Measurements from ENCODE around the gene PCSK5. TPM values are rescaled to one million over a fixed set of nuclear protein-coding genes. Genes with fewer than 3 reads are reported as not detected.
A peak's percentile ranks its signal among the peaks of the same experiment; 100 is the strongest.

The PCSK5 gene
- polyA plus RNA-seq, 3 donors, result 4.8 to 13.0 (median 7.1) TPM

GRCh38 chr9:76138360-76138759, 247.9 kb downstream of the PCSK5 start:
- H3K4me3 ChIP-seq (replicated peaks in 1 of 3; ENCODE audit: low read depth in 2 of 3, low read length in 3 of 3), result no peak overlapping the region
- H3K4me2 ChIP-seq (replicated peaks; ENCODE audit: extremely low read depth, low read length, poor library complexity, severe bottlenecking), result no peak overlapping the region
- Mint-ChIP-seq H3K9me3 (peaks cover 0 to 1% (median 0%) of the 10 kb centered on the region in 7 donors), H3K4me3 (no peak overlapping the region), H3K27ac (no peak overlapping the region), H3K4me1 (peaks cover 15% of the 10 kb centered on the region), H3K27me3 (ENCODE audit: low read depth in 3 of 3) (no peaks in the 10 kb centered on the region), H3K36me3 (peaks cover 0 to 17% of the 10 kb centered on the region in 2 donors)
- no peaks in the 10 kb centered on the region for H3K9me3 ChIP-seq (replicated peaks in 1 of 2; ENCODE audit: control insufficient read depth in 1 of 2, insufficient read depth in 1 of 2, low read length in 2 of 2)
- no peaks in the 10 kb centered on the region for H3K79me2 ChIP-seq (ENCODE audit: insufficient read depth, low read length)
- no peak overlapping the region for H3K9ac ChIP-seq (ENCODE audit: insufficient read depth, low read length, poor library complexity, severe bottlenecking)
- H3K4me1 ChIP-seq (ENCODE audit: control insufficient read depth in 1 of 2, insufficient read depth in 2 of 2, low read length in 2 of 2), result peaks cover 4 to 9% of the 10 kb centered on the region in 2 donors
- WGBS (ENCODE audit: insufficient coverage), result no CpG with 5 or more reads among the region's 4 CpGs
- TF ChIP-seq CTCF (IDR thresholded peaks at IDR 0.05), result no peak
- no peaks in the 10 kb centered on the region for H4K20me1 ChIP-seq (ENCODE audit: insufficient read depth, low read length)
- no peak overlapping the region for H2AFZ ChIP-seq (ENCODE audit: insufficient read depth, low read depth, low read length, poor library complexity, severe bottlenecking)
- H3K27ac ChIP-seq (ENCODE audit: low read depth in 1 of 2, low read length in 2 of 2), result no peak overlapping the region
- H3K27me3 ChIP-seq (ENCODE audit: control insufficient read depth in 2 of 2, insufficient read depth in 2 of 2, low read length in 2 of 2), result no peaks in the 10 kb centered on the region
- DNase-seq, result no peak
- H3K36me3 ChIP-seq (replicated peaks in 1 of 2; ENCODE audit: control insufficient read depth in 1 of 2, insufficient read depth in 2 of 2, low read length in 2 of 2), result no peaks in the 10 kb centered on the region
- intact Hi-C loops (cut with micrococcal nuclease), result no loop called here

GRCh38 chr9:76143834-76144233, 253.4 kb downstream of the PCSK5 start:
- H3K4me3 Mint-ChIP-seq, result no peak overlapping the region
- H3K36me3 ChIP-seq (replicated peaks in 1 of 2; ENCODE audit: control insufficient read depth in 1 of 2, insufficient read depth in 2 of 2, low read length in 2 of 2), result no peaks in the 10 kb centered on the region
- peaks cover 7 to 21% of the 10 kb centered on the region in 2 donors for H3K36me3 Mint-ChIP-seq
- H3K4me1 ChIP-seq (ENCODE audit: control insufficient read depth in 1 of 2, insufficient read depth in 2 of 2, low read length in 2 of 2), result peaks cover 19 to 28% of the 10 kb centered on the region in 2 donors
- DNase-seq, result peak in 1 of 3 donors; percentile 1
- H3K9me3 ChIP-seq (replicated peaks in 1 of 2; ENCODE audit: control insufficient read depth in 1 of 2, insufficient read depth in 1 of 2, low read length in 2 of 2), result no peaks in the 10 kb centered on the region
- H3K4me2 ChIP-seq (replicated peaks; ENCODE audit: extremely low read depth, low read length, poor library complexity, severe bottlenecking), result no peak overlapping the region
- intact Hi-C loops (cut with micrococcal nuclease), result no loop called here
- H3K79me2 ChIP-seq (ENCODE audit: insufficient read depth, low read length), result no peaks in the 10 kb centered on the region
- H3K27ac ChIP-seq (ENCODE audit: low read depth in 1 of 2, low read length in 2 of 2), result no peak overlapping the region
- H4K20me1 ChIP-seq (ENCODE audit: insufficient read depth, low read length), result no peaks in the 10 kb centered on the region
- H2AFZ ChIP-seq (ENCODE audit: insufficient read depth, low read depth, low read length, poor library complexity, severe bottlenecking), result no peak overlapping the region
- H3K27ac Mint-ChIP-seq, result no peak overlapping the region
- no peak overlapping the region for H3K4me3 ChIP-seq (replicated peaks in 1 of 3; ENCODE audit: low read depth in 2 of 3, low read length in 3 of 3)
- no peaks in the 10 kb centered on the region for H3K27me3 ChIP-seq (ENCODE audit: control insufficient read depth in 2 of 2, insufficient read depth in 2 of 2, low read length in 2 of 2)
- WGBS (ENCODE audit: insufficient coverage), result no CpG with 5 or more reads among the region's 5 CpGs
- H3K27me3 Mint-ChIP-seq (ENCODE audit: low read depth in 3 of 3), result no peaks in the 10 kb centered on the region
- peaks cover 52% of the 10 kb centered on the region for H3K4me1 Mint-ChIP-seq
- no peak overlapping the region for H3K9ac ChIP-seq (ENCODE audit: insufficient read depth, low read length, poor library complexity, severe bottlenecking)
- peaks cover 0 to 1% (median 0%) of the 10 kb centered on the region in 7 donors for H3K9me3 Mint-ChIP-seq
- TF ChIP-seq CTCF (IDR thresholded peaks at IDR 0.05), result no peak
